Right renal pelvis (tissue), 4 donors: ENCODE results near the gene MED27. TPM values are rescaled to one million over a fixed set of nuclear protein-coding genes. Genes with fewer than 3 reads are reported as not detected.
"Not testable (repeated sequence)": the region's sequence is repeated elsewhere in the genome, so short reads cannot be mapped to it uniquely, and the experiment has no call there.

ENCODE experiments used
- DNase-seq, 4 donors: peaks; one replicate each; pipeline ENCODE4 v3.0.0-alpha.2; 2013; ENCODE audit warnings: low read depth in 4 of 4, low spot score in 3 of 4, missing footprints in 1 of 4
- polyA plus RNA-seq, 4 donors: library from polyadenylated mRNA; unstranded; fragments of 120-200 nt; gene quantifications; one replicate each; pipeline ENCODE4 v1.2.1, GENCODE V29; 2013; ENCODE audit not compliant: insufficient read length in 4 of 4

MED27 gene
- polyA plus RNA-seq, 4 donors: 21.9 to 22.3 (median 22.2) TPM

GRCh38 chr9:131937451-131937850 lies 142.2 kb downstream of the MED27 start:
- DNase-seq: no peak

DNA sequence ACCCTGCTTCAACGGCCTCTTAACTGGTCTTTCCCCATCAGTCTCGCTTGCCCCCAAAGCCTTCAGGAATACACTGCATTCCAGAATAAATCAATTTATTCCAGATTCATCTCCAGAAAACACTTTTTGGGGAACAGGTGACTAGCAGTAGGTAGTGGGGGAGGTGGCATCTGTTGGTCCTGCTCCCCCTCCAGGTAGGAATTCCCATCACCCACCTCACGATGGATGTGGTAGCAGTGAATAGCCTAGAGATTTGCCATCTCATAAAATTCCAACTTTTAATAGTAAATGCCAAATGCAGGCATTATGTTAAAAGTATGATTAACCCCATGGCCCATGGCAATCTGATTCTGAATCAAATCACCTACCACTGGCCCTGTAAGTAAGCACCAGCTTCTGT lies 142.7 kb downstream of the MED27 start:
- no peak for DNase-seq

DNA sequence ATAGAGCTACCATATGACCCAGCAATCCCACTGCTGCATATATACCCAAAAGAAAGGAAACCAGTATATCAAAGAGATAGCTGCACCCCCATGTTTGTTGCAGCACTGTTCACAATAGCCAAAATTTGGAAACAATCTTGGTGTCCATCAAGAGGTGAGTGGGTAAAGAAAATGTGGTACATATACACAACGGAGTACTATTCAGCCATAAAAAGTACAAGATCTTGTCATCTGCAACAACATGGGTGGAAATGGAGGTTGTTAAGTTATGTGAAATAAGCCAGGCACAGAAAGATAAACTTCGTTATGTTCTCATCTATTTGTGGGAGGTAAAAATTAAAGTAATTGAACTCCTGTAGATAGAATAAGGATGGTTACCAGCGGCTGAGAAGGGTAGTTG lies 145.0 kb downstream of the MED27 start:
- DNase-seq: no peak

- DNase-seq: no peak
Observed at GRCh38 chr9:131927091-131927490, 152.6 kb downstream of the MED27 start.

DNA sequence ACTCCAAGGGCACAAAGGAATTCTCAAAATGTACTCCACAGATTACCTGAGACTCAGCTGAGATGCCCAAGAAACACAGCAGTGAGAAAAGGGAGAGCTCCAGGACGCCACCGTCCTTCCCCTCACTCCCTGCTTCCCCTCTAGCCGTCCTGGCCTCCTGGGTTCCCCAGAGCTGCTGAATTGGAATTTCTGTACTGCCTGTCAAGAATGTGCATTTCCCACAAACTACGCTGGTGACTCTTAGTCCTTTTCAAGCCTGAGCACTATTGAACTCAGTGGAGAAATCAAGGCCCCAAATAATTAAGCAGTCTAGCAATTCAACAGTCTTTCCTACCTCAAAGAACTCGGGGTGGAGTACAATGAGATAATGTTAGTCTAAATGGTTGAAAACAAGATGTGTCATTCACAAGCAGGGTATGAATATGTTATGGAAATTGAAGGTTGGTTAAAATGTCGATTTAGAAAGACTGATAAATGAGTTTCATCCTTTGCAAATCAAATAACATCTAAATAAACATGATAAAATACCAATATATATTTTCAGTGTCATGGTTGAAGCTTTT lies 153.2 kb downstream of the MED27 start:
- DNase-seq: no peak

DNA sequence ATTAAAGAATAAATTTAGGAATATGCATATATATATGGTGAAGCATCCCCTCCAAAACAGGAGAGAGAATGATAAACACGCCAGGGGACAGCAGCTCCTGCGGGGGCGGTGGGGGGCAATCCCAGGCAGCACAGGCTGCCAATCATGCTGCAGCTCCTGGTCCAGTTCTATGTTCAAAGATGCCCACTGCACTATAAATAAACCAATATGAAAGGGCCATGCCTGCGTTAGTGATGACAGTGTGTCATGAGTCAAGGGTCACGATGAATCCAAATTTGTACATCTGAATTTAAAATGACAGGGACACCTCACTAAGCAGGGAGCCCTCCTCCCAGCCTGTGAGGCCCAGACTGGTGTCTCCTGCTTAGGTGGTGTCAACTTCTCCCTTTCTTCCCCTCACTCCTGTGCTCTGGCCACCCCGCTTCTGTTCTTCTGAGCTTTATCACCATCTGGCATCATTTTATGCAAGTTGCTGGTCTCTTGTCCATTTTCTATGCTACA lies 153.9 kb downstream of the MED27 start:
- DNase-seq: no peak

- DNase-seq: no peak
Observed at GRCh38 chr9:131923766-131924165, 155.9 kb downstream of the MED27 start.

DNA sequence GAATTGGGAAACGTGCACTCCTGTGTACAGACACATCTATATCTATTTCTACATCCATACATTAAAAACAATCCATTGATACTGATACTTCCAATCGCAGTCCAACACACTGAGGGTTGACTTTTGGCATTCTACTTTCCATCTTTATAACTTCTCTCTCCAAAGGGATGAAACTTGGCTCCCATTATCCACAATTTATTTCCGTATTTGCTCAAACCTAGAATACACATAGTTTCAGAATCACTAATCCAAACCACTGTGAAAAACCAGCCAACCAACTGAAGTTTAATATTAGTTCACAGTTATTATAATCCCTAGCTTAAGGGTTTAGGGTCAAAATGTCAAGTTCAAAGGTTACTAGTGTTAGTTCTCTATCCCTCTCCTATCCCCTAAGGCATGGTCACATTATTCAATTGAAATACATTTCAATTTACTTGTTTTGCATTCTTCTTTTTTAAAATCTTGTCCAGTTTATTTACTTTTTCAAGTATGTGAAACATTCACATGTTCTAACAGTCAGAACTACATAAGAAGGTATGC lies 156.5 kb downstream of the MED27 start:
- no peak for DNase-seq

GRCh38 chr9:131921635-131922034 lies 158.0 kb downstream of the MED27 start:
- not testable (repeated sequence) for DNase-seq

DNA sequence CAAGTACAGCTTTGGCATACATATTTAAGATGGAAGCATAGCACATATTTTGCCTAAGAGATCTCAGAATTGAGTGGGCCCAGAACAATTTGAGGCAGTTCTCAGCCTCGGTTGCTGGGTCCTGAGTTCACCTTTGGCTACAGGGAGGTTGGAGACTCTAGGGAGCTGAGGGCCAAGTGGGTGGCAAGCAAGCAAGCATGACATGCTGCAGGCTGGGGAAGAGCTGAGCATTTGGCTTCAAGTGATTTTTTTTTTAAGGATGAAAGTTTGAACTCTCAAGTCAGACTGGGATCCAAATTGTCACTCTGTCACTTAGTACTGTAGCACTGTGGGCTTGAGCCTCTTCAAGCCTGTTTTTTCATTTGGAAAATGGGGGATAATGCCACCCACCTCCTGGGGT lies 160.5 kb downstream of the MED27 start:
- DNase-seq: no peak

DNA sequence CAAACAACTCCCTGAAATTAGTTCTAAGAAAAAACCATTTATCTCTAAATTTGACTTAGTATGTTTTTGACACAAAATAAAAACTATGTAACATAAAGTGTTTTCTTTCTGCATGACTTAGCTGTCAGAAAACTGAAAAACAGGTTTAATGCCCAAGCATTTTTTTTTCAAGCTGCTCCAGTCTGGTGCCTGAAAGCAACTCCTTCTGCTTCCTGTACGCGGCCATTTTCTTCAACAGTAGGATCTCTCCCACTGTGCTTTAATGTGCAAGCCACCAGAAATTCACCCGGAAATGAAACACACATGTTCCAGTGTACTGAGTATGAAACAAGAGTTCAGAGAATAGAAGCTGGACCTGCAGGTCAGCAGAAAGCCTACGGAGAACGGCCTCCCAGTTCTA lies 161.2 kb downstream of the MED27 start:
- DNase-seq: no peak

DNA sequence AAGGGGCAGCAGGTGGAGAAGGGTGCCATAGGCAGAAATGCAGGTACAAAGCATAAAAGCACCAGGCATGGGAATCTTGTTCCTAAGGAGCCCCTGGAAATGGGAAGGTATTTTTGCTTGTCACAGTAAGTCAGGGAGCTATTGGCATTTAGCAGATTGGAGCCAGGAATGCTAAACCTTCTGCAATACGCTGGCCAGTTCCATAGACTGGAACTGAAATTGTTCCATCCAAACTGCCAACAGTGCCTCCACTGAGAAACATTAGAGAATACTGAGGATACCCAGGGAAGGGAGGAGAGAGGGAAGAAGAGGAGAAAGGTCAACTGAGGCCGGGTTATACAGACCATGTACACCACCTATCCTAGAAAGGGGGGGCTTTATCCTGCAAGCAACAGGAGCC lies 162.7 kb downstream of the MED27 start:
- no peak for DNase-seq

DNA sequence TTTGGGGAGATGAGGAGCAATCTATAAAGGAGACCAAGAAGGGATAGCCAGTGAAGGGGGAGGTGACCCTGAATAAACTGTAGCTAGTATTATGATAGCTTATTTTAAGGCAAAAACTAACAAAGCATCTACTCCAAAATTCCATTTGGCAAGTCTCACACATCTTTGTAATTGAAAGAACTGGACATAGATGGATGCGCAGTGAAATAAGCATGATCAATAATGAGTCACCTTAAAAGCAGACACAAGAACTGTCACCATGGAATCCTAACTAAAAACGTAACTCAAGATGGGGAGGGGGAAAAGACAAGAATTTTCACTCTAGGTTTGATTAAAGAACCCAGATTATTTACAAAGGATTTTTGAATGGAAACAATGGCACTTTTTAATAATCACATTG lies 164.5 kb downstream of the MED27 start:
- no peak for DNase-seq

GRCh38 chr9:131912671-131913070 lies 167.0 kb downstream of the MED27 start:
- DNase-seq: no peak

- no peak for DNase-seq
Observed at GRCh38 chr9:131912069-131912468, 167.6 kb downstream of the MED27 start.

DNA sequence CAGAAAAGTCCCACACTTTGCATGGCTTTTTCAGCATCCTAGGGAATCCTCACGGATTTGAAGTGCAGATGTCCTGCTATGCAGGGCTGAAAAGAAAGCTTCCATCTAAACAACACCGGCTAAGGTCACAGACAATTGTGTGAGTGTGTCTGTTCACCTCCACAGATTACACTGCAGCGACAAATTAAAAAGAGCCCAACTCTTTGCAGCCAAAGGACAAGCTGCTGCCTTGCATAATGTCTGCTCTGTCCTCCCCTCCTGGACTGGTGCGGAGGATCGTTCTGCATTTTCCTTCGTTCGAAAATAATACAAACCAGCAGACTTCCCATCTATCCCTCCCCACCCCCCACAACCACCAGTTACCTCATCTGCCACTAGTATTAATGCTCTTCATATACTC lies 169.1 kb downstream of the MED27 start:
- DNase-seq: no peak

DNA sequence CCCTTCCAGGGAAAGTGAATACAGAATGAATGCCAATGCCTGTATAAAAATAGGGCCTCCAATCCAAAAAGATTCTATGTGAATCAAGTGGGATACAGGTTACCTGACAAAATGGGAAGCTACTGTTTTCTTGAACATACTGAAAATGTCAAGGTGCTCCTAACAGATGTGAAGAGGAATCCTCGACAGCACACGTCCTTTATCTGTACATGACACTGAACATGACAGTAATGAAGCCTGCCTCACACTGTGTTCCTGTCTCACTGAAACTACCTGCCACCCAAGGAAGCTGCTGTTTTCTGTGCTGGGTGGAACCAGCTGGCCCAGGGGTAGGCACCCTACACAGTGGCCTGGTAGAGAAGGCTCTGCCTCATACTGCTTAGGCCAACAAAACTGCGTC lies 174.5 kb downstream of the MED27 start:
- no peak for DNase-seq

DNA sequence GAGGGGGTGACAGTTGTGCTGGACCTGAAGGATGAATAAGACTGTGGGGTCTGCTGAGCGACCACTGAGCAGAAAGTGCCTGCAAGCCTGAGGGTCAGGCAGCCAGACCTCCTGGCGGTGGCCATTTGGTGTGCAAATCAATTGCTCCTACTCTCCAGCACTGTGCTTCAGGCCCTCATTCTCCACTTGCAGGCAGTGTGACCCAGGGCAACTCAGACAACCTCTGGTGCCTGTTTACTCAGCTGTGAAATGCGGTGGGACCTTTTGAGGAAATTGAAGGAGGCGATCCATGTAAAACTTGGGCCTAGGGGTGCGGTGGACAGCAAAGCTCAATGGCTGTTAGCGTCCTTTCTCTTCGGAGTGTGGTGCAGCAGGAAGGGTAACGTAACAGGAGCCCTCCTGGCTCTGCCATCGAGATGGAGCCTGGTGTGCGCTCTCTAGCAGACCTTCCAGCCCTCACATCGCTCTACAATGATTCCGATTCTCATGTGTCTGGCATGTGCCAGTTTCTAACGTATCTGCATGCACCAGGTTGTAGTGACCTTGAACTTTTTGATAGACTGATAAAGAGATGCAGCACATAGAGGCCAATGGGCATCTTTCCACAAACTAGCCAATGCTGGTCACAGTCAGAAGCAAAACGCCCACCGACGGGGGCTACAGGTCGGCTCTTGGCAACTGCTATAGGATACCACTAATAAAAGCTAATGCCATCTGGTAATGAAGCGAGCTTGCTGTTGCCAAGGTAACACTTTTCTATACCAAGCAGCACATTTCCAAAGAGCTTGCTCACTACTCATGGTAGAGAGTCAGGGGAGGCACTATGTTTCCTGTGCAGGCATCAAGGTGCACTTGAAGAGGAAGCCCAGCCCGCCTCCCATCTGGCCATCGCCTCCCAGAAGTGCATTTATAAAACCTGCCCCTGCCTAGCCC lies 180.1 kb downstream of the MED27 start:
- DNase-seq: no peak

DNA sequence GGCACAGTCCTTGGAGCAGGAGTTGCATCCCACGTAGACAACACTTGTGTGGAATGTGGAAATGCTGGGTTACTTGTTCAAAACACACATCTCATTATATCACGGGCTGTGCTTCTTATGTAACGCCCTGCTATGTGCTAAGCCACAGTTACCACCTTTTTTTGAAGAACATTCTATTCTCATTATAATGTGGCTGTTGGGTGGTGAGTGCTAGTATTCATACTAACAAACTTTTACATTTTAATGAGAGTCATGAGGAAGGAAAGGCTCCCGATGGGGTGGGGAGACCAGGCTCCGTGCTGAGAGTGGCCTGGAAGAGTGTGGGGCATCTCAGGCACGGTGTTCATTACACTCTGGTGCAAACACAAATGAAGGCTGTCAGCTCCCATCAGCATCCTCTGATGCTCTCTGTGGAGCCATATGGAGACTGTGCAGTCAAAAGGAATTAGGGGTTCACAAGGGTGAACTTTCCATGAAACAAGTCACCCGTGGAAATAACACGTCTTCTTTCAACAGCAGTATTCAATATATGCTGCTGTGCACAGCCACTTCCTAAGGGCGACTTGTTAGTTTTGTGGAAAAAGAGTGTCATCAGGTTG lies 186.7 kb downstream of the MED27 start:
- DNase-seq: no peak

DNA sequence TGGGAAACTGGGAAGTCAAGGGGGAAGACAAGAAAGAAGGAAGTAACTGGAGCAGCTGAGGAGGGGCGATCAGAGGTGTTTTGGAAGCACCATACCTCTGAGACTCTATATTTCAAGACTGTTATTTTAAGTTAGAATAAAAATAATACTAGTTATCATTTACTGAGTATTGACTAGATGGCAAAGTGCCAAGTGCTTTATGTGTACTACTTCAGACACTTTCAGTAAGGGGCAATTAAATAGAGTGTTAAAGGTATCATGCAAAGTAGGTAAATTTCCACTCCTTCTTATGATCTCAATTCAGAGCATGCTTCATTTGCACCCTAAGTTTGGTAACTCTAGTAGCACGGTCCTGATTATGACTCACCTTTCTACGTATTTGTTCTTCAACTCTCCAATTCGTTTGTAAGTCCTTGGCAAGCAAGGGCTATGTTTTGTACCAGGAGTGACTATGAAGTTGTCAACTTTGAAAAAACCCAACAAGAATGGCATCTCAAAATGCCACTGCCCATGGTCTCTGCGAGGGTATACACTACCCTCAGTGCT lies 187.4 kb downstream of the MED27 start:
- DNase-seq: no peak

GRCh38 chr9:131891598-131891997 lies 188.1 kb downstream of the MED27 start:
- no peak for DNase-seq
